Immature natural killer cell (primary cell): Measurements from ENCODE around the gene ASCL3. TPM values are rescaled to one million over a fixed set of nuclear protein-coding genes. Genes with fewer than 3 reads are reported as not detected.
A peak's percentile ranks its signal among the peaks of the same experiment; 100 is the strongest.
"Not testable (repeated sequence)": the region's sequence is repeated elsewhere in the genome, so short reads cannot be mapped to it uniquely, and the experiment has no call there.

Source experiments
- DNase-seq, 3 donors: peaks; one replicate each; pipeline ENCODE4 v3.0.0; 2022; ENCODE audit warnings: mixed read lengths in 1 of 3
- H3K27ac Mint-ChIP-seq, 6 donors: one replicate each; pipeline ENCODE4 v1.8.0; 2020; ENCODE audit warnings: mixed read lengths in 6 of 6, mild to moderate bottlenecking in 5 of 6, inconsistent platforms in 4 of 6, moderate library complexity in 3 of 6
- H3K27me3 Mint-ChIP-seq, 3 donors: one replicate each; pipeline ENCODE4 v1.8.0; 2020 to 2021; ENCODE audit warnings: low read depth in 3 of 3, mild to moderate bottlenecking in 3 of 3, mixed read lengths in 3 of 3, moderate library complexity in 3 of 3, inconsistent platforms in 1 of 3
- H3K36me3 Mint-ChIP-seq, 3 donors: one replicate each; pipeline ENCODE4 v1.8.0; 2020; ENCODE audit warnings: mixed read lengths in 3 of 3, inconsistent platforms in 2 of 3, mild to moderate bottlenecking in 2 of 3
- H3K4me1 Mint-ChIP-seq, 2 donors: one replicate each; pipeline ENCODE4 v1.8.0; 2020; ENCODE audit warnings: inconsistent platforms in 2 of 2, mild to moderate bottlenecking in 2 of 2, mixed read lengths in 2 of 2, moderate library complexity in 1 of 2
- H3K4me3 Mint-ChIP-seq, 5 donors: one replicate each; pipeline ENCODE4 v1.8.0; 2020; ENCODE audit warnings: mild to moderate bottlenecking in 5 of 5, mixed read lengths in 5 of 5, inconsistent platforms in 3 of 5, moderate library complexity in 3 of 5
- H3K9me3 Mint-ChIP-seq, 6 donors: one replicate each; pipeline ENCODE4 v1.8.0; 2020; ENCODE audit warnings: mild to moderate bottlenecking in 6 of 6, mixed read lengths in 6 of 6, inconsistent platforms in 4 of 6, moderate library complexity in 3 of 6
- polyA plus RNA-seq, 3 donors: library from polyadenylated mRNA; unstranded; fragments of 300-500 nt; fragmentation: Illumina TruSeq; gene quantifications; one replicate each; pipeline ENCODE4 v1.2.3, GENCODE V29; 2021

ASCL3 gene, protein sequence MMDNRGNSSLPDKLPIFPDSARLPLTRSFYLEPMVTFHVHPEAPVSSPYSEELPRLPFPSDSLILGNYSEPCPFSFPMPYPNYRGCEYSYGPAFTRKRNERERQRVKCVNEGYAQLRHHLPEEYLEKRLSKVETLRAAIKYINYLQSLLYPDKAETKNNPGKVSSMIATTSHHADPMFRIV
- polyA plus RNA-seq: not detected

DNA sequence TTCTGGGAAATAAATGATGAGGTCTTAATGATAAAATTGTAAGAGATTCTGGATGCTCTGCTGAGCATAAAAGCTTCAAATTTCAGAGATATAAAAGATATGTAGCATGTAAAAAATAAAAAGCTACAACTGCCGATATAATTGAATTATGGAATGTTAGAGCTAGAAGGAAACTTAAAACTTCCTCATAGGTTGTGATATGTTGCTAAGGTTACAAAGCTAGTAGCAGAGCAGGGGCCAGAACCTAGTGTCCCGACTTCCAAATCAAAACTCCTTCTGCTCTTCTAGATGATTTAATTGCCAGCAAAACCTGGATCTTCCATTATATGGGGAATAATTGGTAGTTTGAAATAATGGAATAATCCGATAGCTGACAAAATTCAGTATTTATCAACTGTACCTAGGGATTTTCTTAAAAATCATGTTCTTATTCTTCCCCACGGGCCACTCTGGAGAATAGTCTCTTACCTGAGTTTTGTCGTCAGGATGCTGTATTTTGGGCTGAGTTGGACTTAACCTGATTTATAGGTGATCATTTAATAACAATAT, at the start of gene ASCL3:
Gene ASCL3 (minus strand): TSS at position 499 of the 549 bp plus-strand sequence. CDS start 4,855 bp downstream, outside the sequence.
- Mint-ChIP-seq H3K27me3 (peaks cover 0 to 7% (median 3%) of the 10 kb centered on the region in 3 donors), H3K4me3 (no peak within 1 kb of the TSS), H3K36me3 (peaks cover 7 to 8% (median 8%) of the 10 kb centered on the region in 3 donors), H3K27ac (no peak within 1 kb of the TSS), H3K4me1 (no peaks in the 10 kb centered on the region), H3K9me3 (no peaks in the 10 kb centered on the region)
- no peak for DNase-seq

DNA sequence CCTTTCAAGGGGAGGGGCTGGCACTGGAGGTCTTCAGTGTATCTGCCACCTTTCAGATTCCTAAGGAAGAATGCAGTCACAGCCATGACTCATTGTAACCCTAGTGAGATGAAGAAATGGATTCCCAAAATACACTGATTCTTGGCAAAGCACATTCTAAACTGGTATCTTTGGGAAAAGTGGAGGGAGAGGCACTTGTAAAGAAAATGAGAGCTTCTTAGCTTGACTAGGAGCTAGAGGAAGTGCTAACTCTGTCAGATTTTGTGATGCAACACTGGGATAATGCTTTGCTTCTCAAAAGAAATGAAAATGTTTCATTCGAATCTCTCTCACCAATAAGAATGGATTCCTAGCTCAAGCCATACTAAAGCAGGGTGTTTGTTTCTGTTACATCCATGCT, 46.6 kb upstream of the ASCL3 start:
- Mint-ChIP-seq H3K27me3 (peaks cover 0 to 5% (median 2%) of the 10 kb centered on the region in 3 donors), H3K4me1 (no peaks in the 10 kb centered on the region), H3K36me3 (no peaks in the 10 kb centered on the region), H3K9me3 (no peaks in the 10 kb centered on the region), H3K4me3 (no peak overlapping the region), H3K27ac (no peak overlapping the region)
- no peak for DNase-seq

DNA sequence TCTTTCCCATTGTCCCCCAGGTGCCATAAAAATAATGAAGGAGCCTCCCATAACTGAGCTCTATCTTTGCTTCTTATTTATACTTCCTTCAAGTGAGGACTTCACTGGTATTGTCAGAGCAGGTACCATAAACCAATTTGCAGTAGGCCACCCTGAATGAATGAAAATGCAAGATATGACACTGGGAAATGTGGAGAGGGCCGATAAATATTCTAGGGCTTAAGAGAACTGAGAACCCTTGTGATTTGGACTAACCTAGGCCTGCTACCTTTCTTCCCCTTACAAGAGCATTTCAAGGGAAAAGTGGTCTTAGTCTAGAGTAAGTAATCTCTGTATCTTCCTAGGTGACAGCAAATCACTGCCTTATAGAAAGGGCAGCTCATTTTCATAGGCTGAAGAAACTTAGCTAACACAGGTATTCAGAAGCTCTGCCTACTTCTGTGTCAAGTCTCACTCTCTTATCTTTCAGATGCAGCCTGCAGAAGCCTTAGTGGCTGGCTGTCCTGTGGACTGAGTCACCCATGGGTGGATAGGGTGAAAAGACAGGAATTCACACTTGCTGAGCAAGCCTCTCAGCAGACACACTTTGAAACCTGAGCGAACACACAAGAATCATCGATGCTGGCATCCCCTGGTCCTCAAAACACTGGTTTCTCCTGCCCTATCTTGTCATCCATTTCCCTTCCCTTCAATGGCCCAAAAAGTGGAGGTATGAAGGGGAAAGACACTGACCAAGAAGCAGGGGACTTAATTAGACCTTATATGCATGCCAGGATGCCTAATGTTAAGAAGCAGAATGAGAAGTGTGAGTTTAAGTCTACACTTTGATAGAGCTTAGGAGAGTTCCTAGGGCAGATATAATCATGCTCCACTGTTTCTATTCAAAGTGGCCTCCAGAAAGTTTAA, 45.8 kb upstream of the ASCL3 start:
- DNase-seq: no peak
- H3K36me3 Mint-ChIP-seq: no peaks in the 10 kb centered on the region
- H3K4me3 Mint-ChIP-seq: no peak overlapping the region
- H3K4me1 Mint-ChIP-seq: no peaks in the 10 kb centered on the region
- H3K27ac Mint-ChIP-seq: no peak overlapping the region
- H3K27me3 Mint-ChIP-seq: peaks cover 0 to 5% (median 2%) of the 10 kb centered on the region in 3 donors
- no peaks in the 10 kb centered on the region for H3K9me3 Mint-ChIP-seq

DNA sequence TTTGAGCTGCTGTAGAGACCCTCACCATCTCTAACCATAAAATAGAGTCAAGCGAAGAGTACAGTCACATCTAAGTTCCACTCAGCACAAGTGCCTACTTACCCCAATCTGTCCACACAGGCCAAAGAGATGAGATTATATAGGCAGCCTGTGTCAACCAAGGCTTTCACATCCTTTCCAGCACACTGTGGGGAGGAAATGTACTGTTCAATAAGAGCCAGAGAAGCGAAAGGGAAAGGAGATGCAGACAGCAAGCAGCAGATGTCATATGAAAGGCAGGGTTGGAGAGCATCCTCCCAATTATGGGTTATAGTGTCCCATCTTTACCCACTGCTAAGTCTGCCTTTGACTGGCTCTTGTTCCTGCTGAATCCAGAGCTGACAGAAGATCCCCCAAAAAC, 44.6 kb upstream of the ASCL3 start:
- Mint-ChIP-seq H3K27me3 (peaks cover 0 to 5% (median 2%) of the 10 kb centered on the region in 3 donors), H3K27ac (no peak overlapping the region), H3K9me3 (no peaks in the 10 kb centered on the region), H3K4me3 (no peak overlapping the region), H3K36me3 (no peaks in the 10 kb centered on the region), H3K4me1 (no peaks in the 10 kb centered on the region)
- no peak for DNase-seq

DNA sequence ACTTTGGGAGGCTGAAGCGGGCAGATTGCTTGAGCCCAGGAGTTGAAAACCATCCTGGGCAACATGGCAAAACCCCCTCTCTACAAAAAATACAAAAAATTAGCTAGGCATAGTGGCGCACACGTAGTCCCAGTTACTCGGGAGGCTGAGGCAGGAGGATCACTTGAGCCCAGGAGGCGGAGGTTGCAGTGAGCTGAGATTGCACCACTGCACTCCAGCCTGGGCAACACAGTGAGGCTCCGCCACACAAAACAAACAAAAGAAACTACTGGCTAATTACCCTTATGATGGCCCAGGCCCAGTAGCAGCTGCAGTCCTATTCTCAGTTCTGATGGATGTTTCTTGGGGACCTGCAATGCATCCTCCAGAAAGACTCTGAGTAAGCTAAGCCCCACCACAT, 44.0 kb upstream of the ASCL3 start:
- H3K27ac Mint-ChIP-seq, H3K4me3 Mint-ChIP-seq, H3K27me3 Mint-ChIP-seq, H3K4me1 Mint-ChIP-seq, H3K9me3 Mint-ChIP-seq, H3K36me3 Mint-ChIP-seq, DNase-seq: not testable (repeated sequence)

DNA sequence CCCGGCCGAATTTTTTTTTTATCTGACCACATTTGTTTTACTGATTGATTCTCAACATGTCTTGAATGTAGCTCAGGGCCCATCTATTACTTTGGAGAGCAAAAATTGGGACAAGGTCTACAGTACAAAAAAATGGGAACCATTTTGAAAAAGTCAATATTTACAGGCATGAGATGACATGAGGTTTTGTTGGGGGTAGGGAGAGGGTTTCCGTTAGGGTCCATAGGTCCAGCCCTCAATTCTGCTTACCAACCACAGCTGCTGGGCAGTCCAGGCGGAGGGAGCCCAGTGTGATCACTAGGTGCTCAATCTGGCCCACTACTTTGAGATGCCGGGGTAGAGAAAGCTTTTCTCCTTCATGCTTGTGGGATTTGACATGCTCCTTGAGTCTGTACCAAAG, 42.6 kb upstream of the ASCL3 start:
- no peaks in the 10 kb centered on the region for H3K4me1 Mint-ChIP-seq
- H3K27ac Mint-ChIP-seq: no peak overlapping the region
- DNase-seq: no peak
- peaks cover 0 to 5% (median 2%) of the 10 kb centered on the region in 3 donors for H3K27me3 Mint-ChIP-seq
- no peaks in the 10 kb centered on the region for H3K36me3 Mint-ChIP-seq
- no peak overlapping the region for H3K4me3 Mint-ChIP-seq
- H3K9me3 Mint-ChIP-seq: no peaks in the 10 kb centered on the region

DNA sequence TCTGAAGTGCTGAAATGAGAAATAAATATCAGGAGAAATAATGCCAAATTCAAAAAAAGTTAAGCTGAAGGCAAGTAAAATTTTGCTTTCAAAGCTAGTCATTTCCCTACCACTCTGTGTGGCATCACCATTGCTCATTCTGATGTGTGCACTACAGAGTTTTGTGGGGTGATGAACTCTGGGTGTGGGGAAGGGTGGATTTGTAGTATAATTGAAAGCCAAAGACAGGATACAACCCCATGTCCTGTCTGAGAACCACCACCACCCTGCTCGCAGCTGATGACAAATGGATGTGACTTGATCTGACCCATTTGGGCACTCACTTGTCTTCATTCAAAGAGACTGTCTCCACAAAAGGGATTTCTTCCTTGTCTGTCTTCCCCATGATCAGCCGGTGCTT, 40.7 kb upstream of the ASCL3 start:
- H3K27ac Mint-ChIP-seq: no peak overlapping the region
- no peaks in the 10 kb centered on the region for H3K36me3 Mint-ChIP-seq
- H3K9me3 Mint-ChIP-seq: no peaks in the 10 kb centered on the region
- no peaks in the 10 kb centered on the region for H3K4me1 Mint-ChIP-seq
- peaks cover 0 to 3% (median 0%) of the 10 kb centered on the region in 3 donors for H3K27me3 Mint-ChIP-seq
- DNase-seq: no peak
- H3K4me3 Mint-ChIP-seq: no peak overlapping the region

DNA sequence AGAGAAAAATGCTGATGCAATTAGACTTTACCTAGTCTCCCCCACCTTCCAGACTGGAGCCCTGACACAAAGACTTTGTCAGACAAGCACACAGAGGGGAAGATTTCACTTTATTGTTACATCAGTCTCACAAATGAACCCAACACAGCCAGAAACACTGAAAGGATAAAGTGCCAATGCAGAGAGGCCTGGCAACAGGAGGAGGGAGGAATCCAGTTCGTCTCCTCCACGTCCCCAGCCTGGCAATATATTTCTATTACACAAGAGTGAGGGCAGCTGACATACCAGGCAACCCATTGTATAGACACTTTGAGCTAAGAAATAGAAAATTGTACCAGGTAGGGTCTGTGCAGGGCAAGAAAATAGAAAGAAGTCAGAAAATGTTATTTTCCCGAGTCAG, 37.7 kb upstream of the ASCL3 start:
- Mint-ChIP-seq H3K9me3 (no peaks in the 10 kb centered on the region), H3K27ac (no peak overlapping the region), H3K4me3 (no peak overlapping the region), H3K36me3 (no peaks in the 10 kb centered on the region), H3K4me1 (no peaks in the 10 kb centered on the region), H3K27me3 (no peaks in the 10 kb centered on the region)
- DNase-seq: no peak

DNA sequence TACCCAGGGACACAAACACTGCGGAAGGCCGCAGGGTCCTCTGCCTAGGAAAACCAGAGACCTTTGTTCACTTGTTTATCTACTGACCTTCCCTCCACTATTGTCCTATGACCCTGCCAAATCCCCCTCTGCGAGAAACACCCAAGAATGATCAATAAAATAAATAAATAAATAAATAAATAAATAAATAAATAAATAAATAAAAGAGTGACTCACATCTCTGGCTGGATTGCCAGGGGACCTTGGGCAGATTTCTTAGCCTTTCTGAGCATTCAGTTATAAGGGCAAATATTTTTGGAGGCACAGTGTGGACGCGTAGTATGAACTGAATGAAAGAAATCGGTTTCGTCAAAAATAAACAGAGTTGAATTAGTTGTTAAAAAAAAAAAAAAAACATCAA, 36.5 kb upstream of the ASCL3 start:
- H3K36me3 Mint-ChIP-seq, H3K9me3 Mint-ChIP-seq, H3K4me1 Mint-ChIP-seq, DNase-seq, H3K27me3 Mint-ChIP-seq, H3K4me3 Mint-ChIP-seq, H3K27ac Mint-ChIP-seq: not testable (repeated sequence)

DNA sequence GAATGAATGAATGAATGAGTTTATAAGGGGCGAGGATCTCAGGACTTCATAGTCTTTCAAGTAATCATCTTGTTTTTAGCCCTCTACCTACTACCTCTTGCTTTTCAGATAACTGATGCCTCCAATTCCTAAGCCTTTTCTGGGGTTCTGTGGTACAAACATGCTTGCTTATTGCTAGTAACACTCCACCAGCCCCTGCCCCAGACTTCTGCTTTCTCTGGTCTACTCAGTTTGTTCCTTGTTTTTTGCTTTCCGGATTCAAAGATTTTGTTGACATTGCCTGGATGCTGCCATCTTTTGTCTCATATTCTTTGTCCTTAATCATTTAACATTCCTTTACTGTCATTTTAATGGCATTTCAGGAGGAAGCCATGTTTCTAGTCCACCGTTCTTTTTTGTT, 30.3 kb upstream of the ASCL3 start:
- no peaks in the 10 kb centered on the region for H3K4me1 Mint-ChIP-seq
- H3K27me3 Mint-ChIP-seq: no peaks in the 10 kb centered on the region
- no peak overlapping the region for H3K4me3 Mint-ChIP-seq
- H3K27ac Mint-ChIP-seq: no peak overlapping the region
- no peaks in the 10 kb centered on the region for H3K9me3 Mint-ChIP-seq
- DNase-seq: no peak
- H3K36me3 Mint-ChIP-seq: peaks cover 0 to 5% (median 3%) of the 10 kb centered on the region in 3 donors

DNA sequence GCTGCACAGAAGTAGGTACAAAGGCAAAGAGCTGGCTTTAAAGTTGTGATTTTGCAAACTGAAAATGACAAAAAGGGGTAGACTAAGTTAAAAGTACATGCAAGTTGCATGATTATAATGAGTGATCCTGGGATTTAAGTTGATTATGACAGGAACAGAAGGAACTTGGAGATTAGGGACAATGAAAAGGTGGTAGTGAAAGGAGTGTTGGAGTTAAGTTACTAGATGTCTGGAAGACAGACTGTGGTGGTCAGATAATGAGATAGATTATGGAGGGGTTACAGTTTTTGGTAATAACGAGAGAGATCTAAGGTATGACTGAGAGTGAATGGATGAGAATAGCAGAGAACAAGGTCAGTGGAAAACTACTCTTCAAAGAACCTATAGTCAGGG, 29.1 kb upstream of the ASCL3 start:
- Mint-ChIP-seq H3K9me3 (no peaks in the 10 kb centered on the region), H3K4me3 (no peak overlapping the region), H3K36me3 (peaks cover 0 to 5% (median 3%) of the 10 kb centered on the region in 3 donors), H3K4me1 (no peaks in the 10 kb centered on the region), H3K27ac (no peak overlapping the region), H3K27me3 (no peaks in the 10 kb centered on the region)
- DNase-seq: no peak

DNA sequence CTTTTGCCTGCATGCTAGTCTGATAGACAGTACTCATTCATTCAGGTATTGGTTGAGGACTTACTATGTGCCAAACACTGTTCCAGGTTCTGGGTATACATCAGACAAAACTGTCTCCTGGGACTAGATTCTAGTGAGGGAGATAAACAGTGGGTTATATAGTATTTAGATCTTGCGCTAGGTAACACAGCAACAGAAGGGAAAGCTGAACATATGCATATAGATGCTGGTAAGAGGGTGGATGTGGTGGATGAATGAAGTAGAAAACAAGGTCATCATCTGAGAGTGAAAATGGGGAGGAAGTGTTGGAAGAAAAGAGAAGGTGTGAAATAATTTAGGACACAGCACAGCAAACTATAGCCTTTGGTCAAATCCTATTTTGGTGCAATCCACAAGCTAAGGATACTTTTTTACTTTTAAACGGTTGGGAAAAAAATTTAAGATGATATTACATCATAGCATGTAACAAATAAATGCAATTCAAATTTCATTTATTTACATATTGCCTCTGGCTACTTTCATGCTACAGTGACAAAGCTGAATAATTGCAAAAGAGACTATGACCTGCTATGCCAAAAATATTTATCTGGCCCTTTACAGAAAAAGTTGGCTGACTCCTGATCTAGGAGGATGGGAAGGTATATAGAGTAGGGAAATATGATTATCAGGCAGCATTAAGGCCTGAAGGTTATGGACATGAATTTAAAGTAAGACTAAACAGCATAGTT, 28.5 kb upstream of the ASCL3 start:
- peaks cover 0 to 5% (median 3%) of the 10 kb centered on the region in 3 donors for H3K36me3 Mint-ChIP-seq
- no peak overlapping the region for H3K27ac Mint-ChIP-seq
- no peaks in the 10 kb centered on the region for H3K27me3 Mint-ChIP-seq
- H3K4me1 Mint-ChIP-seq: no peaks in the 10 kb centered on the region
- no peaks in the 10 kb centered on the region for H3K9me3 Mint-ChIP-seq
- H3K4me3 Mint-ChIP-seq: no peak overlapping the region
- DNase-seq: no peak

DNA sequence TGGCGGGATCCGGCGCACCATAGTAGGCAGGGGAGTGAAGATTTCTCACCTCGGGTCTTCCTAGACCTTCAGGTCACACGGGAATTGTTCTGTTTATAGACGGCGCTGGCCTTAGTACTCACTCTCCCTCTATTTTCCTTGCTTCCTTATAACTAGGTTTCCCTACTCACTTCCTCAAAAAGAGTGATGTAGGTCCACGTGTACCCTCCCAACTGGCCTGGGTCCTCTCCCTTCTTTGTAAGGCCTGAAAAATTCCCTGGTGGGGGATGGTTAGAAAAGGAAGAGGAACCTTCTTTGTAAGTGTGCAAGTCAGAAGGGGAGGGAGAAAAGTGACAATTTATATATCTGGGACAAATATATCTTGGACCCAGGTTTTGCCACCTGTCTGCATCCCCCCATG, 24.4 kb upstream of the ASCL3 start:
- no peak for DNase-seq
- peaks cover 28 to 32% of the 10 kb centered on the region in 2 donors for H3K4me1 Mint-ChIP-seq
- H3K36me3 Mint-ChIP-seq: peaks cover 0 to 5% (median 3%) of the 10 kb centered on the region in 3 donors
- no peak overlapping the region for H3K4me3 Mint-ChIP-seq
- no peaks in the 10 kb centered on the region for H3K9me3 Mint-ChIP-seq
- peaks cover 0 to 3% (median 1%) of the 10 kb centered on the region in 3 donors for H3K27me3 Mint-ChIP-seq
- peak overlapping the region in 1 of 6 donors; percentile 55 for H3K27ac Mint-ChIP-seq
